ENCODE measurements around the gene LGALS1.

DNA sequence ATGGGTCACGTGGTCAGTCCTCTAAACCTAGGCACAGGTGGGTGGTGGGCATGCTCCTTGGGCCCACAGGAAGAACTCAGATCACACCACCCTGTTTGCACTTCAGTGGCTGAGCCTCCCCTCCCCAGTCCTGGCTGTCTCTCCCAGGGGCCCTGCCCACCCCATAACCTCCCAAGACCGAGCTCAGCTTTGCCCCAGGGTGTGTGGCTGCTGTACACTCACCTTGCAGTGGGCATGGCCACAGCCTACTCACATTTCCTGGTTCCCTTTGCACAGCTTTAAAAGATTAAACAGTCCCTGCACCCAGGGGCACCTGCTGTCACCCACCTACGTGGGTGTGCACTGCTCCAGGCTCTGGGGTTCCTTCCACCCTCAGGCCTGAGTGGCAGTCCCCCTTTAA lies 35.2 kb downstream of the LGALS1 start:
- TF ChIP-seq, protein P1, sequence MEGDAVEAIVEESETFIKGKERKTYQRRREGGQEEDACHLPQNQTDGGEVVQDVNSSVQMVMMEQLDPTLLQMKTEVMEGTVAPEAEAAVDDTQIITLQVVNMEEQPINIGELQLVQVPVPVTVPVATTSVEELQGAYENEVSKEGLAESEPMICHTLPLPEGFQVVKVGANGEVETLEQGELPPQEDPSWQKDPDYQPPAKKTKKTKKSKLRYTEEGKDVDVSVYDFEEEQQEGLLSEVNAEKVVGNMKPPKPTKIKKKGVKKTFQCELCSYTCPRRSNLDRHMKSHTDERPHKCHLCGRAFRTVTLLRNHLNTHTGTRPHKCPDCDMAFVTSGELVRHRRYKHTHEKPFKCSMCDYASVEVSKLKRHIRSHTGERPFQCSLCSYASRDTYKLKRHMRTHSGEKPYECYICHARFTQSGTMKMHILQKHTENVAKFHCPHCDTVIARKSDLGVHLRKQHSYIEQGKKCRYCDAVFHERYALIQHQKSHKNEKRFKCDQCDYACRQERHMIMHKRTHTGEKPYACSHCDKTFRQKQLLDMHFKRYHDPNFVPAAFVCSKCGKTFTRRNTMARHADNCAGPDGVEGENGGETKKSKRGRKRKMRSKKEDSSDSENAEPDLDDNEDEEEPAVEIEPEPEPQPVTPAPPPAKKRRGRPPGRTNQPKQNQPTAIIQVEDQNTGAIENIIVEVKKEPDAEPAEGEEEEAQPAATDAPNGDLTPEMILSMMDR (IDR thresholded peaks at IDR 0.05) = no peak
- no peak for TF ChIP-seq POLR2A (IDR thresholded peaks at IDR 0.05)

All from lower leg skin (tissue), 3 donors.